Liver (tissue), 3 donors: Measurements from ENCODE around the gene AKAP7.
"Not testable (repeated sequence)": the region's sequence is repeated elsewhere in the genome, so short reads cannot be mapped to it uniquely, and the experiment has no call there.

Experiments used
- EGR1 ChIP-seq, 2 donors: IDR thresholded peaks; 2 replicates each; pipeline ENCODE4 v1.6.1; 2016 to 2018; ENCODE audit warnings: antibody characterized with exemption in 2 of 2, low read depth in 2 of 2
- FOXA1 ChIP-seq: IDR thresholded peaks from 2 replicates; pipeline ENCODE4 v1.6.1; 2016; ENCODE audit warnings: antibody characterized with exemption
- JUND ChIP-seq, 2 donors: IDR thresholded peaks; 2 replicates each; pipeline ENCODE4 v1.6.1; 2016; ENCODE audit warnings: antibody characterized with exemption in 2 of 2
- RAD21 ChIP-seq, 2 donors: IDR thresholded peaks; 2 replicates each; pipeline ENCODE4 v1.6.1; 2016; ENCODE audit warnings: antibody characterized with exemption in 2 of 2, mild to moderate bottlenecking in 2 of 2
- YY1 ChIP-seq: IDR thresholded peaks from 2 replicates; pipeline ENCODE4 v1.6.1; 2016; ENCODE audit warnings: antibody characterized with exemption, mild to moderate bottlenecking
- TF ChIP-seq, protein P1 (sequence below): fragments of 150-350 bp; IDR thresholded peaks from 2 replicates; pipeline ENCODE4 v1.5.1; 2017; ENCODE audit warnings: improper control_type of control experiment, low read depth, low read length; ENCODE audit not compliant: missing input control
- TF ChIP-seq, protein P2 (sequence below): IDR thresholded peaks from 2 replicates; pipeline ENCODE4 v1.6.1; 2016; ENCODE audit warnings: antibody characterized with exemption, mild to moderate bottlenecking
- donor health status: healthy.
- donor health status: healthy.

DNA sequence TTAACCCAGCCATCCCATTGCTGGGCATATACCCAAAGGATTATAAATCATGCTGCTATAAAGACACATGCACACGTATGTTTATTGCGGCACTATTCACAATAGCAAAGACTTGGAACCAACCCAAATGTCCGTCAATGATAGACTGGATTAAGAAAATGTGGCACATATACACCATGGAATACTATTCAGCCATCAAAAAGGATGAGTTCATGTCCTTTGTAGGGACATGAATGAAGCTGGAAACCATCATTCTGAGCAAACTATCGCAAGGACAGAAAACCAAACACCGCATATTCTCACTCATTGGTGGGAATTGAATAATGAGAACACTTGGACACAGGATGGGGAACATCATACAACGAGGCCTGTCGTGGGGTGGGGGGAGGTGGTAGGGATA lies 43.3 kb upstream of the AKAP7 start:
- TF ChIP-seq, protein P1, sequence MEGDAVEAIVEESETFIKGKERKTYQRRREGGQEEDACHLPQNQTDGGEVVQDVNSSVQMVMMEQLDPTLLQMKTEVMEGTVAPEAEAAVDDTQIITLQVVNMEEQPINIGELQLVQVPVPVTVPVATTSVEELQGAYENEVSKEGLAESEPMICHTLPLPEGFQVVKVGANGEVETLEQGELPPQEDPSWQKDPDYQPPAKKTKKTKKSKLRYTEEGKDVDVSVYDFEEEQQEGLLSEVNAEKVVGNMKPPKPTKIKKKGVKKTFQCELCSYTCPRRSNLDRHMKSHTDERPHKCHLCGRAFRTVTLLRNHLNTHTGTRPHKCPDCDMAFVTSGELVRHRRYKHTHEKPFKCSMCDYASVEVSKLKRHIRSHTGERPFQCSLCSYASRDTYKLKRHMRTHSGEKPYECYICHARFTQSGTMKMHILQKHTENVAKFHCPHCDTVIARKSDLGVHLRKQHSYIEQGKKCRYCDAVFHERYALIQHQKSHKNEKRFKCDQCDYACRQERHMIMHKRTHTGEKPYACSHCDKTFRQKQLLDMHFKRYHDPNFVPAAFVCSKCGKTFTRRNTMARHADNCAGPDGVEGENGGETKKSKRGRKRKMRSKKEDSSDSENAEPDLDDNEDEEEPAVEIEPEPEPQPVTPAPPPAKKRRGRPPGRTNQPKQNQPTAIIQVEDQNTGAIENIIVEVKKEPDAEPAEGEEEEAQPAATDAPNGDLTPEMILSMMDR: not testable (repeated sequence)
- not testable (repeated sequence) for TF ChIP-seq YY1; FOXA1; RAD21 (IDR thresholded peaks at IDR 0.05); JUND (IDR thresholded peaks at IDR 0.05); EGR1 (IDR thresholded peaks at IDR 0.05; ENCODE audit: low read depth in 2 of 2)
- TF ChIP-seq, protein P2, sequence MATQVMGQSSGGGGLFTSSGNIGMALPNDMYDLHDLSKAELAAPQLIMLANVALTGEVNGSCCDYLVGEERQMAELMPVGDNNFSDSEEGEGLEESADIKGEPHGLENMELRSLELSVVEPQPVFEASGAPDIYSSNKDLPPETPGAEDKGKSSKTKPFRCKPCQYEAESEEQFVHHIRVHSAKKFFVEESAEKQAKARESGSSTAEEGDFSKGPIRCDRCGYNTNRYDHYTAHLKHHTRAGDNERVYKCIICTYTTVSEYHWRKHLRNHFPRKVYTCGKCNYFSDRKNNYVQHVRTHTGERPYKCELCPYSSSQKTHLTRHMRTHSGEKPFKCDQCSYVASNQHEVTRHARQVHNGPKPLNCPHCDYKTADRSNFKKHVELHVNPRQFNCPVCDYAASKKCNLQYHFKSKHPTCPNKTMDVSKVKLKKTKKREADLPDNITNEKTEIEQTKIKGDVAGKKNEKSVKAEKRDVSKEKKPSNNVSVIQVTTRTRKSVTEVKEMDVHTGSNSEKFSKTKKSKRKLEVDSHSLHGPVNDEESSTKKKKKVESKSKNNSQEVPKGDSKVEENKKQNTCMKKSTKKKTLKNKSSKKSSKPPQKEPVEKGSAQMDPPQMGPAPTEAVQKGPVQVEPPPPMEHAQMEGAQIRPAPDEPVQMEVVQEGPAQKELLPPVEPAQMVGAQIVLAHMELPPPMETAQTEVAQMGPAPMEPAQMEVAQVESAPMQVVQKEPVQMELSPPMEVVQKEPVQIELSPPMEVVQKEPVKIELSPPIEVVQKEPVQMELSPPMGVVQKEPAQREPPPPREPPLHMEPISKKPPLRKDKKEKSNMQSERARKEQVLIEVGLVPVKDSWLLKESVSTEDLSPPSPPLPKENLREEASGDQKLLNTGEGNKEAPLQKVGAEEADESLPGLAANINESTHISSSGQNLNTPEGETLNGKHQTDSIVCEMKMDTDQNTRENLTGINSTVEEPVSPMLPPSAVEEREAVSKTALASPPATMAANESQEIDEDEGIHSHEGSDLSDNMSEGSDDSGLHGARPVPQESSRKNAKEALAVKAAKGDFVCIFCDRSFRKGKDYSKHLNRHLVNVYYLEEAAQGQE: not testable (repeated sequence)
